WTC11 (cell line): ENCODE results near the gene VAMP3.

Source experiments
- AFF4 ChIP-seq: sonication (generic); formaldehyde crosslinking; IDR thresholded peaks from 2 replicates; pipeline ENCODE4 v1.8.1; 2023; ENCODE audit warnings: mild to moderate bottlenecking, missing genetic modification reagents, borderline replicate concordance
- CREB1 ChIP-seq: sonication (generic); formaldehyde crosslinking; IDR thresholded peaks from 2 replicates; pipeline ENCODE4 v1.8.0; 2023; ENCODE audit warnings: mild to moderate bottlenecking, missing genetic modification reagents
- CTCF ChIP-seq: fragments of 200-600 bp; IDR thresholded peaks from 2 replicates; pipeline ENCODE4 v1.8.0; 2022; ENCODE audit warnings: antibody characterized with exemption
- EMX1 ChIP-seq: fragments of 250-450 bp; sonication (Bioruptor Pico); IDR thresholded peaks from 2 replicates; pipeline ENCODE4 v1.8.0; 2021; ENCODE audit warnings: mild to moderate bottlenecking
- GTF2I ChIP-seq: fragments of 250-450 bp; sonication (Bioruptor Pico); conservative IDR thresholded peaks from 2 replicates; pipeline ENCODE4 v1.4.0; 2021; ENCODE audit warnings: mild to moderate bottlenecking
- NR2C2 ChIP-seq: sonication (generic); formaldehyde crosslinking; IDR thresholded peaks from 2 replicates; pipeline ENCODE4 v1.8.0; 2022; ENCODE audit warnings: mild to moderate bottlenecking, missing genetic modification reagents
- ZNF121 ChIP-seq: sonication (generic); formaldehyde crosslinking; IDR thresholded peaks from 2 replicates; pipeline ENCODE4 v1.8.0; 2023; ENCODE audit warnings: missing genetic modification reagents
- ZNF232 ChIP-seq: sonication (generic); formaldehyde crosslinking; IDR thresholded peaks from 2 replicates; pipeline ENCODE4 v1.8.0; 2022; ENCODE audit warnings: mild to moderate bottlenecking, missing genetic modification reagents

DNA sequence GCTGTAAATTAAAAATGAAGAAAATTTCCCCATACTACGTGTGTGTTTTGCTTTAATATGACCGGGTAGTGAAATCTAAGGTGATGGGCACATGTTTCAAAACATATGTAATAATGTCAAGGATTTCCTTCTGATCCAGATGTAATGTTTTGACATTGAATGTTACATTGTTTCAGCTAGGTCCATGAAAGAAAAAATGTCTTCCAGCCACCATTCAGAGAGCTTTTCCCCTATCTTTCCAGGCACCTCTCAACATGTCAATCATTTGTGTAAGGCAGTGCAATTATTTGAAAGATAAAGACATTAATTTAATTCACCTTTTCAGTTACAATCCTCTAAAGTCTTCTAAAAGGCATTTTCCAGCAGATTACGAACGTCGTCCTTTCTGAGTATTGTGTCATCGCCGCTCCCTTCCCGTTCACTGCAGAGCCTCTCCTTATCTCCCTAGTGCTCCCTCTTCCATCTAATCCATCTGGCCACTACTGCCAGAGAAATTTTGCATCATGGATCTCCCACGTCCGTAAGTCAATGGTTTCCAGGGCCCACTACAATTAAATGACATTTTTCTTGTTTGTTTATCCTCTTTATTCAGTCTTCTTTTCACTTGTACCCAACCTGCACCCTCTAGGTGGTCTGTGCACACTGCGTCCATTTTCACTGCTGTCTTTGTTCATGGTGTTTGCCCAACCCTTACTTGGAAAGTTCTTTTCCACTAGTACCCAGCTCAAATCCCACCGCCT, 1.3 kb upstream of the VAMP3 start:
- TF ChIP-seq CTCF (no peak), EMX1 (CRISPR knock-in tag) (no peak), ZNF121 (CRISPR knock-in tag) (no peak), AFF4 (CRISPR knock-in tag) (no peak), GTF2I (no peak), ZNF232 (CRISPR knock-in tag) (no peak), NR2C2 (no peak), CREB1 (CRISPR knock-in tag) (no peak)
